GM19463 (cell line): ENCODE data around the gene TPGS2.
"Not testable (repeated sequence)": the region's sequence is repeated elsewhere in the genome, so short reads cannot be mapped to it uniquely, and the experiment has no call there.

Experiments used
- ATAC-seq: cut with Tn5 transposase; IDR thresholded peaks from one replicate; pipeline ENCODE4 v1.9.1; 2021; ENCODE audit warnings: mild to moderate bottlenecking, moderate library complexity; ENCODE audit not compliant: unreplicated experiment

Gene TPGS2

GRCh38 chr18:36825526-36825925 lies 3.3 kb downstream of the TPGS2 start:
- no peak for ATAC-seq

DNA sequence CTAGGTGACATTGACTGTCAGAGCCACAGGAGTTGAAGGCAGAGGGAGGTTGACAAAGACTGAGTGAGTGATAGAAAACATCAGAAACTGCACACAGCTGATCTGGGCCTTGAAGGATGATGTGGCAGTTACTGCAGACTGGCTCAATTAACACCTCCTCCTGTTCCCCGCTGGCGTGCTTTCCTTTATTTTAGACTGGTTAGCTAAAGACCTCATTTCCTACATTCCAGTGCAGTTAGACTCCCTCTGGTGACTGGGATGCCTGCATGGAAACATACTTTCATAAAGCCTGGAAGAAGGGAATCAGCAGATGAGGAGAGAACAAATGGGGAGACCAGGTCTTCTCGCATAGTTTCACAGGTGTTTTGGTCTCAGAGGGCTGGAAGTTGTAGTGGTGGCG lies 7.1 kb downstream of the TPGS2 start:
- no peak for ATAC-seq

GRCh38 chr18:36819621-36820020 lies 9.2 kb downstream of the TPGS2 start:
- ATAC-seq = no peak

GRCh38 chr18:36818652-36819051 lies 10.2 kb downstream of the TPGS2 start:
- ATAC-seq = no peak

GRCh38 chr18:36817039-36817438 lies 11.8 kb downstream of the TPGS2 start:
- ATAC-seq = no peak

GRCh38 chr18:36816096-36816495 lies 12.7 kb downstream of the TPGS2 start:
- not testable (repeated sequence) for ATAC-seq

DNA sequence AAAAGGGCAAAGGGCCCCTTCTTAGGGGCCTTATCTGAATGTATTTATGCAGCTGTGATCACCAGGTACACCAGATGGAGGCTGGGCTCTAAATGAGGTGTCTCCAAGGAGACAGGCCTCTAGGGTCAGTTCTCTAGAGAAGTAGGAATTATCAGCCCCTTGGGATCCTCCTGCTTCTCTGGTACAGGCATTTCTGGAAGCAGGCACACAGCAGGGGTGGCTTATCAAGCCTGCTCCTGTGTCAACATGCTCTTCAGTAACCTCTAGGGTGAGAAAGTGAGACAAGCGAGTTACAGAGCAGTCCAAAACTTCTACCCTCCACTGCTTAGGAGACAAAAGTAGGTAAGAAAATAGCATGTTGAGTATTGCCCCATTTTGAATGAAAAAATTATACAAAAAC lies 13.8 kb downstream of the TPGS2 start:
- no peak for ATAC-seq

- ATAC-seq = no peak
Observed at GRCh38 chr18:36813824-36814223, 15.0 kb downstream of the TPGS2 start.

DNA sequence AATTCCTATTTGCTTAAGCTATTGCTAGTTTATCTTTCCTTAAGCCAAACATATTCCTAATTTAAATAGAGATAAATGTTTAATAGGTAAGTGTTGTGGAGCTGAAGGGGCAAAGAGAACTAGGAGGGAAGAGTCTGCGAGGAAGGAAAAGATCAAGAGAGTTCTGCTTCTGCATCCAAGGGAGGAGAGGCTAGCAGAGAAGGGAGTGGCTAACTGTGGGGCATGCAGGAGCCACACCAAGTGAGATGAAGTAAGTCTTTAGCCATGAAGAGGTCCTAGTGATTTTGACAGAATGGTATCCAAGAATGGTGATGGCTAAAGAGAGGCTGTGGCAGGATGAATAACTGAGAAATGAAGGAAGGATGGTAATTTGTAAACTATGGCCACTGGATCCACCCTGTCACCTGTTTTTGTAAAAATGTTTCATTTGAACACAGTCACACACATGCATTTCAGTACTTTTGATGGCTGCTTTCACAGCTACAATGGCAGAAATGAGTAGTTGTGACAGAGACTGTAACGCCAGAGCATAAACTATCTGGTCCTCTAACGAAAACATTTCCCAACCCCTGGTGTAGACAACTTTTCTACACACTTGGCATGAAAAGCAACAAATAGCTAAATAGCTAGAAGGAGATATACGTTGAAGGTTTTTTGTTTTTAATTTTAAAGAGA lies 15.6 kb downstream of the TPGS2 start:
- ATAC-seq = no peak

DNA sequence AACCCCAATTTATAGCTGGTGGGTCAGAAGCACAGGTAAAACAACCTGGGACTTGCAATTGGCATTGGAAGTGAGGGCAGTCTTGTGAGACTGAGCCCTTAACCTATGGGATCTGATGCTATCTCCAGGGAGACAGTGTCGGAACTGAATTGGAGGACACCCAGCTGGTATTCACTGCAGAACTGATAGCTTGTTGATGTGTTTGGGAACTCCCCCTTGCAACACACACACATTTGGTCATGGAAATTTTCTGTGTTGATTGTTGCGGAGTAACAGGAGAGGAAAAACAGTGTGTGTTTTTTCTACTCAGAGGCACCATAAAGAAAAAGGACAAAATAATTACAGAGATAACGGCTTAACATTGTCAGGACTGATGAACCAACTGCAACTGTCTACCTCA lies 16.1 kb downstream of the TPGS2 start:
- no peak for ATAC-seq

GRCh38 chr18:36811955-36812354 lies 16.8 kb downstream of the TPGS2 start:
- no peak for ATAC-seq

DNA sequence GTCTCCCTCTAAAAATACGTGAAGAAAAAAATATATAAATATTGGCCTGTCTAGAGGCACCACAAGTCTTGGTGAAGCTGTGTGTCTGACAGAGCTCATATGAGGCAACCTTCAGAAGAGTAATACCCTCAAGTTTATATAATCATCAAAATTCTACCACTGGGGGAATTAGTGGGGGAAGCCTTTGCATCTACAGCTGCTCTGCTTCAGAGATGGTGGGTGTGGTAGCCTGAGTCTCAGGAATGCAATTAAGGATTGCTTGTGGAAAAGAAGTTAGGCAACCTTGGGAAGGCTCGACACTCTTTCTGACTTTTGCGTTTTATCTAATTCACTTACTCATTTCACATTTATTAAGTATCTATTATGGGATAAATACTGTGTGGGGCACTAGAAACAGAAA lies 17.4 kb downstream of the TPGS2 start:
- no peak for ATAC-seq

- peak; percentile 98 for ATAC-seq
Observed at GRCh38 chr18:36809590-36810381, 19.0 kb downstream of the TPGS2 start.

- ATAC-seq = no peak
Observed at GRCh38 chr18:36808681-36809080, 20.1 kb downstream of the TPGS2 start.

DNA sequence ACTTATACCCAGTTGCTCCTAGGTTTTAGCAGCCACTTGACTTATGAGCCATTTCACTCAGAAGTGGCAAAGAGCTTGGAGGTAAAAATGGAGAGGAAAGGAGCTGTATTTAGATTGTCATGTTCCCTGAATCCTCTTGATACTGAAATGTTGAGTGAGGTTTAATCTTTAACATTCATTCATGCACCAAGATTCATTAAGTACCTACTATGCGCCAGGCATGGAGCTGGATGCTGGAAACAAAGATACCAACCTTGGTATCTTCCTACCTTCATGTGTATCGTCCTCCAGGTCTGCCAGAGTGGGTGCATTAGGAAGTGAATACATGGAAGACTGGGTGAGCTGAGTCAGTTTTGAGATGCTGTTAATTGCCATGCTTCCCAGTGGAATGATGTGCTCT lies 23.7 kb downstream of the TPGS2 start:
- no peak for ATAC-seq

DNA sequence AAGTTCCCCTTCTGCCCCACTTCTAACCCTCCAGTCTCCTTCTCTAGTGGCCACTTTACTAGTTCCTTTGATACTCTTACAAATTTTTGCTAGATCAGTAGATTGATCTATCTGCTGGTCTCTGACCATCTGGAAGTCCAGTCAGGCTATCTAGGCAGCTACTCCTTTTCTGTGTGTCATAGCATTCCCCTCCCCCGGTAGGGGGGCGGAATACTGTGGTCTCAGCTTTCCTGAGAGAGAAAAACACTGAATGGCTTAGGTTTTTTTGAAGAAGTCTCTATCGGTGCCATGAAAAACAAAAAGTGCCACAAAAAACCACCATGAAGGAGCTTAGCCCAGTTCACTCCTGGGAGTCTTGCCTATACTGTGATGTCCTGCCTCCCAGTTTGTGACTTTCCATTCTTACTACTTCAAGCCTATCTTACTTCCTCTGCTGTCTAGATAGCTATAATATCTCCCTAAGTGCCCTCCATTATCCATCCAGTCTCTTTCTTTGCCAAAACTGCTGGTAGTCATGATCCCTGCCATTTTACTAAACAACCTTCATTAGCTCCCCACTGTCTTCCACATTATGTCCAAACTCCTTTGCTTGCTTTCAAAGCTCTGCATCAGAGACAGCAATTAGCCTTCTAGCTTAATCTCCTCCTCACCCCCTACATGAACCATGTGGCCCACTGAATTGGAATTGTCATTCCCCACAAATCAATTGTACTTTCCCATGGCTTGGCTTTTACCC lies 29.9 kb downstream of the TPGS2 start:
- no peak for ATAC-seq

DNA sequence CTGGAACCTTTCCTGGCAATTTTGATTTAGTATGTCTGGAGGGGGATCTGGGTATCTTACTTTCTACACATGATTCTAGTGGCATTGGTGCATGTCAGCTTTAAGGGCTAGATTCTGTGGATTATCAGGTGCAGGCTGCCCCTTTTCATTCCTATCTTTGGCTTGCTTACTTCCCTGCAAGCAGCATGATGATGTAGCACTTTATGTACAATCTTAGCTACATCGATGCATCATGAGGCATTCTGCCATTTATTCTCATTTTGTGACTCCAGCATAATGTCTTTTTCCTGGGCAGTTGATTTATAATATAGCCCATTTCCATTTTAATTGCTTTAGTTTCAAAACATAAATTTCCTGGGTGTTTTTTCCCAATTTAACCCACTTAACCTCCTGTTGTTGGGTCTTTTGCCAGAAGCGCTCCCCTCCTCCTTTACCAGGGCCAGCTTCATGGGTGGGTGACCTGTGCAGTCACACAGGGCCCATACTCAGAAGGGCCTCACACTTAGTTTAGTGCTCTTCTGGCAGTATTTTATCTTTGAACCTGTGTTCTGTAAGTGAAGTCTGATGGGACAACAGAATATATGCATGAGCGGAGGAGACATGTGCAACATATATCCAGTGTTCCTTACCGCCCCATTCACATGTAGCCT lies 36.0 kb downstream of the TPGS2 start:
- no peak for ATAC-seq

GRCh38 chr18:36786686-36787085 lies 42.1 kb downstream of the TPGS2 start:
- ATAC-seq = no peak

GRCh38 chr18:36783792-36784191 lies 45.0 kb downstream of the TPGS2 start:
- ATAC-seq = no peak

DNA sequence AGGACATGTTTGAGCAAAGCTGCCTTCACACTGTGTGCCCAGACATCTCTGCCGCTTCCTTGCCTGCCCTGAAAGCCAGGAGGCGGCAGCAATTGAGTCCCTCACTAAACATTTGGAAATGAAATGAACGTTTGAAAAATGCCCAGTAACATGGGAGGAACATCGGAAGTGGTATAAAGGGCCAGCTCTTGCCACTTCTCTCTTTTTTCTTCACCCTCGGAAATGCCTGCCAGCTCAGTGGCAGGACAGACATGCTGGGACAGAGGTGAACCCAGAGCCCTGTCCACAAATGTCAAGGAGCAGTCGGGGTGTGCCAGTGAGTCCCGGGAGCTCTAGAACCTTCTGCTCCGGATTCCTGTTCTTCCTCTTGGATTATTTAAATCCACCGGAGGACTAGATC lies 46.1 kb downstream of the TPGS2 start:
- ATAC-seq = no peak

DNA sequence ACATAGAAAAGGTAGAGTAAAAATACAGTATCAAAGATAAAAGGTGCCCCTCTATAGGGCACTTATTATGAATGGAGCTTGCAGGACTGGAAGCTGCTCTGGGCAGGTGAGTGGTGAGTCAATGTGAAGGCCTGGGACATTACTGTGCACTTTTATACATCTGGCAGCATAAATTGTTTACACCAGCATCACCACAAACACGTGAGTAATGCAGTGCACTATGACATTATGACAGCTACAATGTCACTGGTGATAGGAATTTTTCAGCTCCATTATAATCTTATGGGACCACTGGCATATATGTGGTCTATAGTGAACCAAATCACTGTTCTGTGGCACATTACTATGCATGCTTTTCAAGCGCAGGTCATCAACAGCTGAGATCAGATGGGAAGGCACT lies 48.1 kb downstream of the TPGS2 start:
- no peak for ATAC-seq
